SK-N-SH treated with all-trans-retinoic acid at 6 μM for 48 hours (cell line): Measurements from ENCODE around the gene VEZF1.

Experiments
- ATAC-seq: fragments of 200-7000 bp; cut with Tn5 transposase; 3 replicates; pipeline ENCODE4 v1.9.1; 2020; ENCODE audit warnings: mild to moderate bottlenecking, moderate library complexity
- ARNTL ChIP-seq: fragments of 450-650 bp; formaldehyde crosslinking; IDR thresholded peaks from 2 replicates; pipeline ENCODE4 v1.5.0; 2020; ENCODE audit warnings: low read depth, mild to moderate bottlenecking, moderate library complexity, borderline replicate concordance
- BACH2 ChIP-seq: fragments of 250-450 bp; sonication (Bioruptor Pico); IDR thresholded peaks from 2 replicates; pipeline ENCODE4 v1.9.0; 2021; ENCODE audit warnings: mild to moderate bottlenecking, borderline replicate concordance
- ESRRG ChIP-seq: fragments of 250-450 bp; sonication (Bioruptor Pico); IDR thresholded peaks from 2 replicates; pipeline ENCODE4 v1.6.1; 2021; ENCODE audit warnings: mild to moderate bottlenecking
- GLIS3 ChIP-seq: fragments of 250-450 bp; sonication (Bioruptor Pico); IDR thresholded peaks from 2 replicates; pipeline ENCODE4 v1.5.0; 2020; ENCODE audit warnings: mild to moderate bottlenecking, moderate library complexity
- ISL1 ChIP-seq: fragments of 250-450 bp; sonication (Bioruptor Pico); IDR thresholded peaks from 2 replicates; pipeline ENCODE4 v2.1.2; 2022; ENCODE audit warnings: mild to moderate bottlenecking, moderate library complexity
- PPARA ChIP-seq: fragments of 250-450 bp; sonication (Bioruptor Pico); IDR thresholded peaks from 2 replicates; pipeline ENCODE4 v1.5.0; 2020; ENCODE audit warnings: mild to moderate bottlenecking, borderline replicate concordance
- RARB ChIP-seq: fragments of 250-450 bp; sonication (Bioruptor Pico); IDR thresholded peaks from 2 replicates; pipeline ENCODE4 v1.8.0; 2021; ENCODE audit warnings: mild to moderate bottlenecking, moderate library complexity
- TCF4 ChIP-seq: fragments of 250-450 bp; sonication (Bioruptor Pico); IDR thresholded peaks from 2 replicates; pipeline ENCODE4 v1.8.0; 2021; ENCODE audit warnings: mild to moderate bottlenecking, moderate library complexity, borderline replicate concordance
- TOX ChIP-seq: fragments of 250-450 bp; sonication (Bioruptor Pico); IDR thresholded peaks from 2 replicates; pipeline ENCODE4 v1.8.0; 2021; ENCODE audit warnings: mild to moderate bottlenecking, moderate library complexity, borderline replicate concordance
- ZC3H10 ChIP-seq: fragments of 250-450 bp; sonication (Bioruptor Pico); IDR thresholded peaks from 2 replicates; pipeline ENCODE4 v1.5.1; 2021; ENCODE audit warnings: mild to moderate bottlenecking, moderate library complexity
- ZFP3 ChIP-seq: fragments of 250-450 bp; sonication (Bioruptor Pico); IDR thresholded peaks from 2 replicates; pipeline ENCODE4 v1.5.0; 2020; ENCODE audit warnings: mild to moderate bottlenecking, moderate library complexity
- ZFP30 ChIP-seq: fragments of 450-650 bp; formaldehyde crosslinking; IDR thresholded peaks from 2 replicates; pipeline ENCODE4 v1.5.0; 2022; ENCODE audit warnings: mild to moderate bottlenecking, moderate library complexity
- ZNF565 ChIP-seq: fragments of 450-650 bp; formaldehyde crosslinking; conservative IDR thresholded peaks from 2 replicates; pipeline ENCODE4 v1.5.0; 2020; ENCODE audit warnings: low read depth, mild to moderate bottlenecking, moderate library complexity
- ZNF70 ChIP-seq: fragments of 450-650 bp; formaldehyde crosslinking; IDR thresholded peaks from 2 replicates; pipeline ENCODE4 v1.5.0; 2020; ENCODE audit warnings: mild to moderate bottlenecking, moderate library complexity
- ZNF8 ChIP-seq: fragments of 450-650 bp; formaldehyde crosslinking; IDR thresholded peaks from 2 replicates; pipeline ENCODE4 v1.5.0; 2020; ENCODE audit warnings: mild to moderate bottlenecking, moderate library complexity
- TF ChIP-seq, protein P1 (sequence below): fragments of 250-450 bp; sonication (Bioruptor Pico); IDR thresholded peaks from 2 replicates; pipeline ENCODE4 v1.5.1; 2020; ENCODE audit warnings: low read depth, mild to moderate bottlenecking, moderate library complexity
- TF ChIP-seq, protein P2 (sequence below): fragments of 250-450 bp; sonication (Bioruptor Pico); IDR thresholded peaks from 2 replicates; pipeline ENCODE4 v1.5.1; 2021; ENCODE audit warnings: mild to moderate bottlenecking, moderate library complexity
- TF ChIP-seq, protein P3 (sequence below): fragments of 250-450 bp; sonication (Bioruptor Pico); IDR thresholded peaks from 2 replicates; pipeline ENCODE4 v1.5.0; 2020; ENCODE audit warnings: mild to moderate bottlenecking, moderate library complexity
- TF ChIP-seq, protein P4 (sequence below): fragments of 250-450 bp; sonication (Bioruptor Pico); IDR thresholded peaks from 2 replicates; pipeline ENCODE4 v1.8.0; 2021; ENCODE audit warnings: low read depth, mild to moderate bottlenecking, moderate library complexity, borderline replicate concordance
- TF ChIP-seq, protein P5 (sequence below): fragments of 250-450 bp; sonication (Bioruptor Pico); IDR thresholded peaks from 2 replicates; pipeline ENCODE4 v1.8.0; 2020; ENCODE audit warnings: mild to moderate bottlenecking, moderate library complexity, borderline replicate concordance

Gene VEZF1

DNA sequence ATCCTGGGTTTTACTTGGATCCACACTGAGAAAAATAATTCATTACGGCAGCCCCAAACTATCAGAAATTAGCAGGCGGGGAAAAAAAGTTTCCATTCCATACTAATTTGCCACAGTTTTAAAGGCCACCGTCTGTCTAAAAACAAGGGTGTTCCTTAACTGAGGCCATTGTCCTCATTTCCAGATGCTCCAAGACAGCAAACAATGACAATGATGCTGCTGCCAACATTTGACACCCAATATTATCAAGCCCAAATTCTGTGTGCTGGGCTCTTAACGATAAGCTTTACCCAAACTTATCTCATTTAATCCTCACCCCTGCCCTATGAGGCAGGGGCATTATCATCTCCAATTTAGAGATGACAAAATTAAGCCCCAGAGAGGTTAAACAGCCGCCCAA, 59.1 kb downstream of the VEZF1 start (continued):
- TF ChIP-seq, protein P1, sequence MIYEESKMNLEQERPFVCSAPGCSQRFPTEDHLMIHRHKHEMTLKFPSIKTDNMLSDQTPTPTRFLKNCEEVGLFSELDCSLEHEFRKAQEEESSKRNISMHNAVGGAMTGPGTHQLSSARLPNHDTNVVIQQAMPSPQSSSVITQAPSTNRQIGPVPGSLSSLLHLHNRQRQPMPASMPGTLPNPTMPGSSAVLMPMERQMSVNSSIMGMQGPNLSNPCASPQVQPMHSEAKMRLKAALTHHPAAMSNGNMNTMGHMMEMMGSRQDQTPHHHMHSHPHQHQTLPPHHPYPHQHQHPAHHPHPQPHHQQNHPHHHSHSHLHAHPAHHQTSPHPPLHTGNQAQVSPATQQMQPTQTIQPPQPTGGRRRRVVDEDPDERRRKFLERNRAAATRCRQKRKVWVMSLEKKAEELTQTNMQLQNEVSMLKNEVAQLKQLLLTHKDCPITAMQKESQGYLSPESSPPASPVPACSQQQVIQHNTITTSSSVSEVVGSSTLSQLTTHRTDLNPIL (CRISPR knock-in tag) = no peak
- TF ChIP-seq GLIS3 = no peak
- TF ChIP-seq ZNF70 (CRISPR knock-in tag) = no peak
- TF ChIP-seq, protein P2, sequence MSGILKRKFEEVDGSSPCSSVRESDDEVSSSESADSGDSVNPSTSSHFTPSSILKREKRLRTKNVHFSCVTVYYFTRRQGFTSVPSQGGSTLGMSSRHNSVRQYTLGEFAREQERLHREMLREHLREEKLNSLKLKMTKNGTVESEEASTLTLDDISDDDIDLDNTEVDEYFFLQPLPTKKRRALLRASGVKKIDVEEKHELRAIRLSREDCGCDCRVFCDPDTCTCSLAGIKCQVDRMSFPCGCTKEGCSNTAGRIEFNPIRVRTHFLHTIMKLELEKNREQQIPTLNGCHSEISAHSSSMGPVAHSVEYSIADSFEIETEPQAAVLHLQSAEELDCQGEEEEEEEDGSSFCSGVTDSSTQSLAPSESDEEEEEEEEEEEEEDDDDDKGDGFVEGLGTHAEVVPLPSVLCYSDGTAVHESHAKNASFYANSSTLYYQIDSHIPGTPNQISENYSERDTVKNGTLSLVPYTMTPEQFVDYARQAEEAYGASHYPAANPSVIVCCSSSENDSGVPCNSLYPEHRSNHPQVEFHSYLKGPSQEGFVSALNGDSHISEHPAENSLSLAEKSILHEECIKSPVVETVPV (CRISPR knock-in tag) = no peak

DNA sequence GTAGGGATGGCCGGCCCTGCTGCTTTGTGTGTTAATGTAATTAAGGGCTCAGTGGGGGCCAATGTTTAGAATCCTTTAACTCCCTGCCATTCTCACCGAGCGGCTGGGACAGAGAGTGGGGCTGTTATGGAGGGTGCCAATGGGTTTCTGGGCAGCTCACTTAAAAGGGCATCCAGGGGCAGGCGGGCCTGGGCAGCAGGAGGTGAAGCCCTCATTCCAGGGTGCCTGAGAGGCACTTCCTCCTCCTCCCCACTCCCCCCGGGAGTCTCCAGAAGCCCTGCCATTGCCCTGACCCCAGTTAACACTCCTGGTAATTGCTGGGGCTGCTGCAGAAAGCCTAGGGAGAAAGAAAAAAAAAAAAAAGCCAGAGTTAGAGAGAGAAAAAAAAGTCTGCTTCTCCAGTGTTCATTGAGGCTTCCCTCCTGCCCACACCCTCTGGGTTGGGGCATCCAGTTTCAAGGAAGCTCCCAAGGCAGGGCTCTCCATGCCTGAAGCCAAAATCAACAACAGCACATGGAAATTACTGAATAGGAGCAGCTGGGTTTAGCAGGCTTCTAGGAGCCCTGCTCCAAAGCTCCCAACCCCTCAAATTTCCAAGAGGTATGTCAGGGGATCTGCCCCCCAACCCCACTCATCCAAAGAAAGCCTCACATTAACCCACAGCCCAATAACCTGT, 60.9 kb downstream of the VEZF1 start:
- TF ChIP-seq ZNF8 (CRISPR knock-in tag) (no peak), ZFP3 (CRISPR knock-in tag) (peak; percentile 98)
- peak; percentile 95 for ATAC-seq

DNA sequence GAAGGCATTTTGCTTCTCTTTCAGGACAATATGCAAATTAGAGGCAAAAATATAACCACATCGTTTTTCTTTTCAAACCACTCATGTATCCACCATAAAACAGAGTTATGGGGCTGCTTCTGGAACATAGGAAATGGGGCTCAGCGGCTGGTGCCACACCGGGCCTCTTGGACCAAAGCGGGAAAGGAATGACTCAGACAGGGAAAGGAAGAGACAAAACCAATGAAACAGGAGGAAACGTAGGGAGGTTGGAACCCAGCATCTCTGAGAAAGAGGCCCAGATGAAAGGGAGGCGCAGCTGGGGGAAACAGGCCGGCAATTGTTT, 61.4 kb downstream of the VEZF1 start:
- no peak for TF ChIP-seq ZFP3 (CRISPR knock-in tag)
- no peak for TF ChIP-seq PPARA
- TF ChIP-seq, protein P3, sequence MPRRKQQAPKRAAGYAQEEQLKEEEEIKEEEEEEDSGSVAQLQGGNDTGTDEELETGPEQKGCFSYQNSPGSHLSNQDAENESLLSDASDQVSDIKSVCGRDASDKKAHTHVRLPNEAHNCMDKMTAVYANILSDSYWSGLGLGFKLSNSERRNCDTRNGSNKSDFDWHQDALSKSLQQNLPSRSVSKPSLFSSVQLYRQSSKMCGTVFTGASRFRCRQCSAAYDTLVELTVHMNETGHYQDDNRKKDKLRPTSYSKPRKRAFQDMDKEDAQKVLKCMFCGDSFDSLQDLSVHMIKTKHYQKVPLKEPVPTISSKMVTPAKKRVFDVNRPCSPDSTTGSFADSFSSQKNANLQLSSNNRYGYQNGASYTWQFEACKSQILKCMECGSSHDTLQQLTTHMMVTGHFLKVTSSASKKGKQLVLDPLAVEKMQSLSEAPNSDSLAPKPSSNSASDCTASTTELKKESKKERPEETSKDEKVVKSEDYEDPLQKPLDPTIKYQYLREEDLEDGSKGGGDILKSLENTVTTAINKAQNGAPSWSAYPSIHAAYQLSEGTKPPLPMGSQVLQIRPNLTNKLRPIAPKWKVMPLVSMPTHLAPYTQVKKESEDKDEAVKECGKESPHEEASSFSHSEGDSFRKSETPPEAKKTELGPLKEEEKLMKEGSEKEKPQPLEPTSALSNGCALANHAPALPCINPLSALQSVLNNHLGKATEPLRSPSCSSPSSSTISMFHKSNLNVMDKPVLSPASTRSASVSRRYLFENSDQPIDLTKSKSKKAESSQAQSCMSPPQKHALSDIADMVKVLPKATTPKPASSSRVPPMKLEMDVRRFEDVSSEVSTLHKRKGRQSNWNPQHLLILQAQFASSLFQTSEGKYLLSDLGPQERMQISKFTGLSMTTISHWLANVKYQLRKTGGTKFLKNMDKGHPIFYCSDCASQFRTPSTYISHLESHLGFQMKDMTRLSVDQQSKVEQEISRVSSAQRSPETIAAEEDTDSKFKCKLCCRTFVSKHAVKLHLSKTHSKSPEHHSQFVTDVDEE = no peak
- TF ChIP-seq, protein P2 (CRISPR knock-in tag) = no peak
- TF ChIP-seq RARB = no peak
- no peak for TF ChIP-seq BACH2 (CRISPR knock-in tag)
- TF ChIP-seq ARNTL (CRISPR knock-in tag) = no peak
- TF ChIP-seq ZFP30 (CRISPR knock-in tag) = no peak
- TF ChIP-seq, protein P4, sequence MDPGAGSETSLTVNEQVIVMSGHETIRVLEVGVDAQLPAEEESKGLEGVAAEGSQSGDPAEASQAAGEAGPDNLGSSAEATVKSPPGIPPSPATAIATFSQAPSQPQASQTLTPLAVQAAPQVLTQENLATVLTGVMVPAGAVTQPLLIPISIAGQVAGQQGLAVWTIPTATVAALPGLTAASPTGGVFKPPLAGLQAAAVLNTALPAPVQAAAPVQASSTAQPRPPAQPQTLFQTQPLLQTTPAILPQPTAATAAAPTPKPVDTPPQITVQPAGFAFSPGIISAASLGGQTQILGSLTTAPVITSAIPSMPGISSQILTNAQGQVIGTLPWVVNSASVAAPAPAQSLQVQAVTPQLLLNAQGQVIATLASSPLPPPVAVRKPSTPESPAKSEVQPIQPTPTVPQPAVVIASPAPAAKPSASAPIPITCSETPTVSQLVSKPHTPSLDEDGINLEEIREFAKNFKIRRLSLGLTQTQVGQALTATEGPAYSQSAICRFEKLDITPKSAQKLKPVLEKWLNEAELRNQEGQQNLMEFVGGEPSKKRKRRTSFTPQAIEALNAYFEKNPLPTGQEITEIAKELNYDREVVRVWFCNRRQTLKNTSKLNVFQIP (CRISPR knock-in tag) = no peak
- TF ChIP-seq TCF4 = no peak
- TF ChIP-seq GLIS3 = no peak
- TF ChIP-seq, protein P5, sequence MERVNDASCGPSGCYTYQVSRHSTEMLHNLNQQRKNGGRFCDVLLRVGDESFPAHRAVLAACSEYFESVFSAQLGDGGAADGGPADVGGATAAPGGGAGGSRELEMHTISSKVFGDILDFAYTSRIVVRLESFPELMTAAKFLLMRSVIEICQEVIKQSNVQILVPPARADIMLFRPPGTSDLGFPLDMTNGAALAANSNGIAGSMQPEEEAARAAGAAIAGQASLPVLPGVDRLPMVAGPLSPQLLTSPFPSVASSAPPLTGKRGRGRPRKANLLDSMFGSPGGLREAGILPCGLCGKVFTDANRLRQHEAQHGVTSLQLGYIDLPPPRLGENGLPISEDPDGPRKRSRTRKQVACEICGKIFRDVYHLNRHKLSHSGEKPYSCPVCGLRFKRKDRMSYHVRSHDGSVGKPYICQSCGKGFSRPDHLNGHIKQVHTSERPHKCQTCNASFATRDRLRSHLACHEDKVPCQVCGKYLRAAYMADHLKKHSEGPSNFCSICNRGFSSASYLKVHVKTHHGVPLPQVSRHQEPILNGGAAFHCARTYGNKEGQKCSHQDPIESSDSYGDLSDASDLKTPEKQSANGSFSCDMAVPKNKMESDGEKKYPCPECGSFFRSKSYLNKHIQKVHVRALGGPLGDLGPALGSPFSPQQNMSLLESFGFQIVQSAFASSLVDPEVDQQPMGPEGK (CRISPR knock-in tag) = no peak
- TF ChIP-seq ZNF70 (CRISPR knock-in tag) = no peak
- no peak for TF ChIP-seq ESRRG
- TF ChIP-seq ZNF565 (CRISPR knock-in tag) = no peak
- no peak for TF ChIP-seq ZC3H10 (CRISPR knock-in tag)
- TF ChIP-seq TOX (CRISPR knock-in tag) = no peak
- no peak for TF ChIP-seq ISL1 (CRISPR knock-in tag)
- ATAC-seq = no peak
